ELF-1 (cell line): ENCODE results near the gene SYCP1.
"Not testable (repeated sequence)": the region's sequence is repeated elsewhere in the genome, so short reads cannot be mapped to it uniquely, and the experiment has no call there.

Experiments used
- DNase-seq: peaks from one replicate; pipeline ENCODE4 v3.0.0-alpha.2; 2016; ENCODE audit warnings: low read depth, low spot score

Gene SYCP1

GRCh38 chr1:114854693-114855320 lies at the start of gene SYCP1:
Gene SYCP1 (plus strand): TSS chr1:114854863. CDS start chr1:114855465, 602 bp downstream.
- peak; percentile 36 for DNase-seq

- no peak for DNase-seq
Observed at GRCh38 chr1:114819869-114820268, 34.8 kb upstream of the SYCP1 start.

GRCh38 chr1:114820392-114820791 lies 34.3 kb upstream of the SYCP1 start:
- DNase-seq: no peak

- no peak for DNase-seq
Observed at GRCh38 chr1:114821978-114822377, 32.7 kb upstream of the SYCP1 start.

DNA sequence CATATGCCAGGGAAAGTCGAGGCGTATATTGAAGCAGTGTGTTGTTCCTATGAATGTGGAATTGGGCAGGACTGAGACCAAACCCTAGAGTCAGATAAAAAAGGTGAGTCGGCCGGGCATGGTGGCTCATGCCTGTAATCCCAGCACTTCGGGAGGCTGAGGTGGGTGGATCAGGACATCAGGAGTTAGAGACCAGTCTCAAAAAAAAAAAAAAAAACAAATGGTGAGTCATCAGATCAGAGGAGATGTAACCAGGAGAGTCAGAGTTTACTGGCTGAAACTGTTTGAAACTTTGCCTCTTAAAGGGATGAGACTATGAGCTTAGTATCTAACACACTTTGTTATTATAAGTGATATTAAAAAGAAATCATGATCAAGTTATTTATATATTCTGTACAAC lies 26.4 kb upstream of the SYCP1 start:
- peak; percentile 10 for DNase-seq

GRCh38 chr1:114830075-114830474 lies 24.6 kb upstream of the SYCP1 start:
- DNase-seq: not testable (repeated sequence)

DNA sequence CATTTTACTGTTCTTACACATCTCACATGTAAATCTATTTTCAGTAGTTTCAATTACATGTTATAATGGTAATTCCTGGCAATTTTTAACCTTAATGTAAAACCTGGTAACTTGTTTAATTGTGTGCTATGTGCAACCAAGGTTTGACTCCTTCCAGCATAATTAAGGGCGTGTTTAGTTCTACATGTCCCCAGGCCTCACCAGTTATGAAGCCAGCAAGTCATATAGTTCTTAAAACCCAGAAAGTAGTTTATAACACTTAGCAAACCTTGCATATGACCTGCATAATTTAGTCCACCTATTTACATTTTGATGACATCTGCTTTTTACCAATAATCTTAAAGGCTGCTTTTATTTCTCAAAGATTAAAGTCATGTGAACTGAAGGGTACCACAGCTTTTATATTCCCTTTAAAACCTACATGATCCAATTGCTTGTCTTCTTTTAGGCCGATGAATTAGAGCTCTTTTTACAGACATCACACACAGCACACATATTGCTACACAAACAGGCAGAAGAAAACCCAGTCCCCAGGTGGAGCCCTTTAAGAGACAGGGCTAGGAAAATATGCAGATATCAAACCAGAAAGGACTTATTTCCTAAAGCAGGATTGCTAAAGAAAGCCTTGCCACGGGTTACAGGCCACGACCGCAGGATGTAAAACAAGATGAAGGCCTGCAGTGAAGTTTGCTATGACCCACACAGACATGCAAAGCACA lies 23.2 kb upstream of the SYCP1 start:
- no peak for DNase-seq

- DNase-seq: peak; percentile 78
Observed at GRCh38 chr1:114832057-114832456, 22.6 kb upstream of the SYCP1 start.

DNA sequence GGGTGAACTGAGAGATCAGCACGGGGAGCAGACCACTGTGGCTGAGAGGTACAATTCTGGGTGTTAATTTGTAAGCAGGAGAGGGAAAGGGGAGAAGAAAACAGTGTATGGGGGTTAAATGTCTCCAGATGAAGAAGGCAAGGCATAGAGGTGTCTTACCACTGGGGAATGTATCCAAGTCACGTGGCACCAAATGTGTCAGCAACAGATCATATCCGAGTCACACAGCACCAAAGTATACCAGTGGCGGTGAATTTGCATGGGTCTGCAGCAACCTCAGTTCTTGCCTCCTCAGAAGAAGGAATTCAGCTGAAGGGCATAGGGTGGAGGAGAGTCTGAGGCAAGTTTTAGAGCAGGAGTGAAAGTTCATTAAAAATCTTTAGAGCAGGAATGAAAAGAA lies 21.2 kb upstream of the SYCP1 start:
- DNase-seq: no peak

- no peak for DNase-seq
Observed at GRCh38 chr1:114844270-114844669, 10.4 kb upstream of the SYCP1 start.

- DNase-seq: no peak
Observed at GRCh38 chr1:114853584-114853983, 1.1 kb upstream of the SYCP1 start.

- no peak for DNase-seq
Observed at GRCh38 chr1:114861384-114861783, 6.7 kb downstream of the SYCP1 start.

DNA sequence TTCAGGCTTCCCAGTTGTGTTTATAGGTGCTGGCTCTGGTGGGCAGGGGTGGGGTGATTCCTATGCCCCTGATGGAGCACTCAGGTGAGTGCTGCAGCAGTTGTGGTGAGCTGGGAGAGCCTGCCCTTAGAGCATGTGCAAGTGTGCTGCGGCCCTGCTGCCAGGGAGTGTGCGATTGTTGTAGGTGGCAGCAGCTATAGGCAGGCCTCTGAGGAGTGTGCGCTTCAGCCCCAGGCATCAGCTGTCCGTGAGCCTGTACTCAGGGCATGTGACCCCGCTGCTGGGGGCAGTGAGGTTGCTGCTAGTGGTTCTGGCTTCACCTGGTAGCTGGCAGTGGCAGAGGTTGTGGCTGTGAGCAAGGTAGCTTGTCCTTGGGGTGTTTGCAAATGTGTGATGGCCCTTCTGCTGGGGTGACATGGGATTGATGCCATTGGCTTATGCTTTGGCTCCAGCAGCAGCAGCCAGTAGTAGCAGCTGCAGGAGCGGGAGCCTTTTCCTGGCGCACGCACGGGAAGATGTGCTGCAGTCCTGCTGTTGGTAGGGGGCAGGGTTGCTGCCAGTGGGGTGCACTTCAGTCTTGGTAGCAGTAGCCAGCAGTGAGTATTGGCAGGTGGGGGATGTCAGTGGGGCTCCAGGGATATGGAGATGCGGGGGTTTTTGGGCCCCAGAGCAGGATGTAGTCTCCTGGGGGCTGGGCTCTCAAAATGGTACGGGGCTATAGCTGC lies 37.7 kb downstream of the SYCP1 start:
- DNase-seq: no peak

DNA sequence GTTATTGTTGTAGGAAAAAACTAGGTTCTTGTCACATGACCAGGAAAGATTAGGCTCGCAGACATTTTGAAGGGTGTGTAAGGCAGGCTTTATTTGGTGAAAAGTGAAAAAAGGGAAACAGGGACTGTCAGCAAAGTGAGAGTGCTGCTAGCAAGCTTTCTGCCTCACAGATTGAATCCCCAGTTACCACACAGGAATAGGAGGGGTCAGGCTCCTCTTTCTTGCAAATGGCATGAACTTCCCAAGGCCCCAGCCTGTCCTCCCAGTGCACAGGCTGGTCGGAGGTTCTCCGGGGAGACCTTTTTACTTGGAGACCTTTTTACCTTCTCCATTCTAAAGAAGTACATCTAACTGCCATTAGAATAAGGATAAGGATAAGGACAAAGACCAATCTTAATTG lies 42.1 kb downstream of the SYCP1 start:
- DNase-seq: no peak

- peak; percentile 18 for DNase-seq
Observed at GRCh38 chr1:114901814-114902213, 47.2 kb downstream of the SYCP1 start.

DNA sequence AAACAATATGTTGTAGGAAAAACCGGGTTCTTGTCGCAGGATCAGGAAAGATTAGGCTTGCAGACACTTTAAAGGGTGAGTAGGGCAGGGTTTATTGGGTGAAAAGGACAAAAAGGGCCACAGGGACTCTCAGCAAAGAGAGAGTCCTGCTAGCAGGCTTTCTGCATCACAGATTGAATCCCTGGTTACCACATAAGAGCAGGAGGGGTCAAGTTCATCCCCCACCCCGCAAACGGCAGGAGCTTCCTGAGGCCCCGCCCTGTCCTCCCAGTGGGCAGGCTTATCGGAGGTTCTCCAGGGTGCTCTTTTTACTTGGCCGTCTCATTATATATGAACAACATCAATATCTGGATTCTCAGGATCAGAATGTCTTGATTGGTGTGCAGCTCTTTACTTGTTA lies 47.7 kb downstream of the SYCP1 start:
- DNase-seq: no peak

DNA sequence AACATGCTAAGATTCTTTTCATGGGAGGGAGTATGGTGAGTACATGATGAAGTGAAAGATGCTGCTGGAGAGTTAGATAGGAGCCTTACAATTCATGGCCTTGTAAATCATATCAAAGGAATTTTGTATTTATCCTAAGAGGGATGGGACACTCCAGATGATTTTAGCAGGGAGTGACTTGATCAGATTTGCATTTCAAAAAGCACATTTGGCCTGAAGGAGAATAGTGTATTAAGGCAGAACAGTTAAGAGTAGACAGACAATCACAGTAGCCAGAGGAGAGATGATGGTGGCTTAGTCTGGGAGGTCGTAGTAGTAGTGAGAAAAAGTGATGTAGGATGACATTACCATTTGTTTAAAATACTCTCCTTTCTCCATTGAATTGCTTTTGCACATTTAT lies 48.8 kb downstream of the SYCP1 start:
- DNase-seq: no peak

DNA sequence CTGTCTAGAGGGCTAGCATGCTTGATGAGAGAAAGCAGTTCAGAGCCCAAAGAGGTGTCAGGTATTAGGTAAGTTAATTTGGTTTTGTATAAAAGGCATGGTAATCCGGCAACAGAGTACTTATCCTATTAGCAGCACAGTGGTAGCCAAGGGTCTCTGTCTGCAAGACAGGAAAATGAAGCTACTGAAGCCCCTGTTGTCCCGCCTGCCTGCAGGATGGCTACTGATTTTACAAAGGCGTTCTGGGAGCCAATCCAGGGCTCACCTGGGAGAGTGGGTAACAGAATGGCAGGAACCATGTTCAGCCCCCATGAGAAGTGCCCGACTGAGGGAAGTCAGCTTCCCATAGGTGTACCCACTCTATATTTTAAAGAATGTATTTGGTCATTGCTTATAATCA lies 61.1 kb downstream of the SYCP1 start:
- not testable (repeated sequence) for DNase-seq

DNA sequence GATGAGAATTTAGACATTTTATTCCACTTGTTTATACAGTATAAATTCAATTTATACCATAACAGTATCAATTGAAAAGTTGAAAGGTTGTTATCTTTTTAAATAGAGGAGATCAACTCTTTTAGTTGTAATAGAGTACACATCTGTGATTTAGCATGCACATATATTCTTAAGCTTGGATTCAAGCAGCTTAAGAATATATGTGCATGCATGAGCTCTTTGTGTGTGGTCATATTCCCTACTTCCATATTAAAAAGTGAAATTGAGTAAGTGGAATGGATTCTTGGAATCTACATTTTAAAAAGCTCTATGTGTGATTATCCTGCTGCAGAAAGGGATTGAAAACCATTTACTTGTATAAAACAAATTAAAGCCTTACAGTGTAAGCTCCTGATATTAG lies 71.9 kb downstream of the SYCP1 start:
- no peak for DNase-seq

GRCh38 chr1:114927401-114927800 lies 72.7 kb downstream of the SYCP1 start:
- DNase-seq: no peak

DNA sequence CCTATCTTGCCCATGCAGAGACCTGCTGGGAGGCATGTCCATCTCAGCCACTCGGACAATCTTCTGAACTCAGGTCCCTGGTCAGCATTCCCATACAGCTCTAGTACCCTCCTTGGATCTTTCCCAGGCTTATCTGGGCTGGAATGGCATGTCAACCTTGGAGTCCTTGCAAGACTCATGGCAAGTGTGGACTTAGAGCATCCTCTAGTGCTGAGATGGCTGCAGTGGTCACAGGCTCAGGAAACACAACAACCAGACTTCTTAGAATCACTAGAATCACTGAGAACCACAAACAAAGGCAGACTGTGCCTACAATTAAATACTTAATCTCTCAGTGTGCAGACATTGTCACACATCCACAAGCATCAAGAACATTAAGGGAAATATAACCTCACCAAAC lies 101.9 kb downstream of the SYCP1 start:
- peak; percentile 61 for DNase-seq

- no peak for DNase-seq
Observed at GRCh38 chr1:114959423-114959822, 104.8 kb downstream of the SYCP1 start.

DNA sequence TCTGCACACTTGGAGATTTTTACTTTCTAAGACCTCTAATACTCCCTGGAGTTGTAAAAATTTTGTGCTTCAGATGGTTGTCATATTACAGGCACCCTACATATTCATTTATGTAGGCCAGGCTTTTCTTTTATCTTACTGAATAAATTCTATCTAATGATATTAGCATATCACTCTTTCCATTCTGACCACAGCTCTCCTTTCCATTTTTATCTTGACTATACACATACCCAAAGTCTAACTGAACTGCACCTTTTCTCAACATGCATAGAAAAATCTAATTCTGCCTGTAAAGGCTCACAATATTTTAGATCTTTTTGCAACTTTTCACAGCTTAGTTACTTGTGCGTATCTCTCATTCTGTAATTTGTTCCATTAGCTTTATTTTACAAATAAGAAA lies 122.2 kb downstream of the SYCP1 start:
- DNase-seq: no peak
